ENCODE results near the gene BSG.

- TF ChIP-seq GATA2 (IDR thresholded peaks at IDR 0.05; ENCODE audit: low read depth, low read length) = no peak
- no peak for TF ChIP-seq GATA3 (IDR thresholded peaks at IDR 0.05; ENCODE audit: low read depth, low read length)
These were observed 49.4 kb downstream of the BSG start for GRCh38 chr19:621819-622218.

Data from SH-SY5Y (cell line).